ENCODE measurements around the gene LAPTM4A.

GRCh38 chr2:20092226-20092900 is 40.9 kb upstream of the LAPTM4A start:
- TF ChIP-seq POLR2AphosphoS5 (IDR thresholded peaks at IDR 0.05; ENCODE audit: low read depth, low read length): no peak
- TF ChIP-seq REST (IDR thresholded peaks at IDR 0.05; ENCODE audit: insufficient read depth in 1 of 2, low read depth in 2 of 2, low read length in 2 of 2): no peak
- no peak for TF ChIP-seq SIN3A (IDR thresholded peaks at IDR 0.05; ENCODE audit: borderline replicate concordance, insufficient read depth, low read length)
- no peak for TF ChIP-seq TAF1 (IDR thresholded peaks at IDR 0.05; ENCODE audit: borderline replicate concordance, insufficient read depth, low read length)
